A549 treated with CORT108297 at 1 μM for 4 hours (cell line): ENCODE results near the gene INTS4. TPM values are rescaled to one million over a fixed set of nuclear protein-coding genes. Genes with fewer than 3 reads are reported as not detected.

Experiments
- total RNA-seq: library from RNA; stranded (reverse); fragments of 200-300 nt; extraction: Qiagen RNA extraction; gene quantifications from 5 replicates; pipeline ENCODE4 v1.2.3, GENCODE V29; 2022

INTS4 gene, protein sequence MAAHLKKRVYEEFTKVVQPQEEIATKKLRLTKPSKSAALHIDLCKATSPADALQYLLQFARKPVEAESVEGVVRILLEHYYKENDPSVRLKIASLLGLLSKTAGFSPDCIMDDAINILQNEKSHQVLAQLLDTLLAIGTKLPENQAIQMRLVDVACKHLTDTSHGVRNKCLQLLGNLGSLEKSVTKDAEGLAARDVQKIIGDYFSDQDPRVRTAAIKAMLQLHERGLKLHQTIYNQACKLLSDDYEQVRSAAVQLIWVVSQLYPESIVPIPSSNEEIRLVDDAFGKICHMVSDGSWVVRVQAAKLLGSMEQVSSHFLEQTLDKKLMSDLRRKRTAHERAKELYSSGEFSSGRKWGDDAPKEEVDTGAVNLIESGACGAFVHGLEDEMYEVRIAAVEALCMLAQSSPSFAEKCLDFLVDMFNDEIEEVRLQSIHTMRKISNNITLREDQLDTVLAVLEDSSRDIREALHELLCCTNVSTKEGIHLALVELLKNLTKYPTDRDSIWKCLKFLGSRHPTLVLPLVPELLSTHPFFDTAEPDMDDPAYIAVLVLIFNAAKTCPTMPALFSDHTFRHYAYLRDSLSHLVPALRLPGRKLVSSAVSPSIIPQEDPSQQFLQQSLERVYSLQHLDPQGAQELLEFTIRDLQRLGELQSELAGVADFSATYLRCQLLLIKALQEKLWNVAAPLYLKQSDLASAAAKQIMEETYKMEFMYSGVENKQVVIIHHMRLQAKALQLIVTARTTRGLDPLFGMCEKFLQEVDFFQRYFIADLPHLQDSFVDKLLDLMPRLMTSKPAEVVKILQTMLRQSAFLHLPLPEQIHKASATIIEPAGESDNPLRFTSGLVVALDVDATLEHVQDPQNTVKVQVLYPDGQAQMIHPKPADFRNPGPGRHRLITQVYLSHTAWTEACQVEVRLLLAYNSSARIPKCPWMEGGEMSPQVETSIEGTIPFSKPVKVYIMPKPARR
- total RNA-seq: 18.7 to 20.4 TPM (median 19.5 TPM) in 5 replicates

GRCh38 chr11:77994434-77995362 lies at the start of gene INTS4:
TSS of gene INTS4 (minus strand) at chr11:77994668. CDS start at chr11:77994643, 25 bp downstream.

DNA sequence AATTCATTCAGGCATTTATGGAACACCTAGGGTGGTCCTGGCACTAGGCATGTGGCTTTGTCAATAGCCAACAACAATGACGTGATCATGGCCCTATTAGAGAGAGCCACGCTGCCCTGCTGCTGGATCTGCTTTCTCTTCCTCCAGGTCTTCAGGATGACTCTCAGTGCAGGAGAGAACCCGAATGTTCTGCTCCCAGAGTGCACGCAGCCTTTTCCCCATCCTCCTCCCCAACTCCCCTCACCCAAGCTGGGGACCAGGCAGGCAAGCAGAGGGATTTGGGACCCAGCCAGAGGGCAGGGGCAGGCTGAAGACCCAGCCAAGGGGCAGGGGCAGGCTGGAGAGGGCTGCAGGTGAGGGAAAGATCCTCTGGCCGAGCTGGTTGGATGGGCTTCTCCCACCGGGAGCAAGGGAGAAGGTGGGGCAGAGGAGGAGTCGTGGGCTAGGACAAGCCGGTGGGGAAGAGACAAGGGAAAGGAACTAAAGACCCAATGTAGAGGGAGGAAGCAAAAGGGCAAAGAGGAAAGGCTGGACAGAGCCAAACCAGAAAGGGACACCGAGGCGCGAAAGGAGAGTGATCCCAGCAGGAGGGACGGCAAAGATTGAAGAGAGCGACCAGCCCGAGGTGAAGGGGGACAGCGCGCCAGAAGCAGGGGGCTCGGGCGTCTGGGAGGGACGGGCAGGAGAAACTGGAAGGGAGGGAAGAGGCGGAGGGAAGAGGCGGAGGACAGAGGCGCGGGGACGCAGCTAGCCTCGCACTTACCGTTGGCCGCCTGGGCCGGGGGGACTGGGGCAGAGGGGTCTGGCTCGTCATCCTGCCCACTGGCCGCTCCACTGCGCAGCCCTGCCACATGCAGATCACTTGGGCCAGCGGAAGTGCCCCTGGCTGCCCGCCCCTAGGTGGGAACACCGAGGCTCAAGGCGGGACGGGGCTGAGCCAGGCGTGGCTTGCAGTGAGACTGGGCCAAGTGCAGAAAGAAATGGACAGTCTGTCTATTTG lies 28.2 kb upstream of the INTS4 start, which contains the start of gene KCTD14:
Gene KCTD14 (minus strand): TSS at position 880 of the 1,000 bp plus-strand sequence. CDS start 27 bp downstream, at position 853.

Other genes with a start within 250 kb of the INTS4 start
- gene RSF1, start 173.9 kb downstream of the INTS4 start, total RNA-seq: 11.3 to 21.4 TPM (median 16.5 TPM) in 5 replicates
- gene AAMDC, start 173.5 kb downstream of the INTS4 start, total RNA-seq: 25.0 to 41.8 TPM (median 26.4 TPM) in 5 replicates
- gene KCTD14, start 28.6 kb upstream of the INTS4 start, total RNA-seq: 1.8 to 2.0 TPM (median 2.0 TPM) in 5 replicates
- not detected in 5 replicates for gene THRSP, start 69.2 kb upstream of the INTS4 start, total RNA-seq
- gene NDUFC2, start 85.2 kb upstream of the INTS4 start, total RNA-seq: 243 to 268 TPM (median 253 TPM) in 5 replicates
- gene ALG8, start 145.0 kb upstream of the INTS4 start, total RNA-seq: 56.2 to 66.8 TPM (median 62.8 TPM) in 5 replicates
- 6.3 to 8.7 TPM (median 7.5 TPM) in 5 replicates for gene KCTD21, start 194.0 kb upstream of the INTS4 start, total RNA-seq
- gene USP35, start 194.3 kb upstream of the INTS4 start, total RNA-seq: 5.4 to 8.6 TPM (median 7.5 TPM) in 5 replicates